ENCODE measurements around the gene GPR35. TPM values are rescaled to one million over a fixed set of nuclear protein-coding genes. Genes with fewer than 3 reads are reported as not detected.
A peak's percentile ranks its signal among the peaks of the same experiment; 100 is the strongest.

The GPR35 gene
- total RNA-seq, 1 experiment from 2014 or later: 0.22 TPM

DNA sequence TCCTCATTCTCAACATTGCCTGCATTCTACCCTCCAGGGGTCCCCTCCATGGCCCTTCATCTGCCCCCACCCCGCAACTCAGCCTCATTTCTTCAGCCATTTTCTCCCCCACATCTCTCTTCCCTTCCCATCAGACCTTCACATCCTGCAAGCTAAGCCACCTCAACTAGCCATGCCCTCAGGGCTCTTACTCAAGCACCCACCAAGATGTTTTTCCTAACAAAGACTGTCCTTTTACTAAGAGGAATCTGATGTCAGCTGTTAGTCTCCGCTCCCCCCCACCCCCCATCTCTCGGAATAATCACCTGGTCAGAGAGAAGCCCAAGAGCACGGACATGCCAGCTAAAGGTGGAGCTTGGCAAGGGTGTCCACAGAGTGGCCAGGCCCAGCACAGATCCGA is 43.5 kb upstream of the GPR35 start:
- H3K27ac Mint-ChIP-seq: no peak overlapping the region
- CTCF ChIA-PET: interaction anchor here (1.1 kb wide), 1 partner anchor 59 kb away, joined by 5 read pairs; no protein-coding TSS in a partner anchor

DNA sequence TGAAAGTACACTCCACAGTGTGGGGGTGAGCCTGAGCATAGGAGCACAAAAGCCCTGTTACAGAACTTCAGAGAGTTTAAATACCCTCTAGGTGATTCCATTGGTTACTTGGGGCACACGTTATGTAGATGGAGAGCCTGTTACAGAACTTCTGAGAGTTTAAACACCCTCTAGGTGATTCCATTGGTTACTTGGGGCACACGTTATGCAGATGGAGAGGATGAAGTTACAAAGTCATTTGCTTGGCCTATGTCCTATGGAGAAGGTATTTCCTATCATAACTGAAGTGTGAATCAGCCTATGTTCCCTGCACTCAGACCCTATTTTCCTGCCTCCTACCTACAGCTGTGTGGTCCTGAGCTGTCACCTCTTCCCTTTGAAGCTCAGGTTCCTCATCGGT is 42.5 kb upstream of the GPR35 start:
- POLR2A ChIA-PET: no interaction called here
- DNase-seq (ENCODE audit: low spot score) (no peak), ATAC-seq (no peak)
- Mint-ChIP-seq H3K27ac (no peak overlapping the region), H3K36me3 (no peaks in the 10 kb centered on the region; the same call in 1 of the 2 replicates), H3K9me3 (no peaks in the 10 kb centered on the region), H3K4me1 (peaks cover 27% of the 10 kb centered on the region), H3K4me3 (no peak overlapping the region), H3K27me3 (ENCODE audit: low read depth) (no peaks in the 10 kb centered on the region)
- CTCF ChIA-PET: no interaction called here
- no peak for TF ChIP-seq ZNF317 (CRISPR knock-in tag; IDR thresholded peaks at IDR 0.05; ENCODE audit: borderline replicate concordance, low read depth)
- TF ChIP-seq ZMAT4 (CRISPR knock-in tag; IDR thresholded peaks at IDR 0.05): no peak

More for the DNA sequence above, 43.5 kb upstream of the GPR35 start:
- Mint-ChIP-seq H3K4me1 (peaks cover 23% of the 10 kb centered on the region), H3K36me3 (no peaks in the 10 kb centered on the region; the same call in 1 of the 2 replicates), H3K9me3 (no peaks in the 10 kb centered on the region), H3K27me3 (ENCODE audit: low read depth) (no peaks in the 10 kb centered on the region), H3K4me3 (no peak overlapping the region)
- DNase-seq (ENCODE audit: low spot score): no peak
- POLR2A ChIA-PET: no interaction called here
- TF ChIP-seq, protein P1, sequence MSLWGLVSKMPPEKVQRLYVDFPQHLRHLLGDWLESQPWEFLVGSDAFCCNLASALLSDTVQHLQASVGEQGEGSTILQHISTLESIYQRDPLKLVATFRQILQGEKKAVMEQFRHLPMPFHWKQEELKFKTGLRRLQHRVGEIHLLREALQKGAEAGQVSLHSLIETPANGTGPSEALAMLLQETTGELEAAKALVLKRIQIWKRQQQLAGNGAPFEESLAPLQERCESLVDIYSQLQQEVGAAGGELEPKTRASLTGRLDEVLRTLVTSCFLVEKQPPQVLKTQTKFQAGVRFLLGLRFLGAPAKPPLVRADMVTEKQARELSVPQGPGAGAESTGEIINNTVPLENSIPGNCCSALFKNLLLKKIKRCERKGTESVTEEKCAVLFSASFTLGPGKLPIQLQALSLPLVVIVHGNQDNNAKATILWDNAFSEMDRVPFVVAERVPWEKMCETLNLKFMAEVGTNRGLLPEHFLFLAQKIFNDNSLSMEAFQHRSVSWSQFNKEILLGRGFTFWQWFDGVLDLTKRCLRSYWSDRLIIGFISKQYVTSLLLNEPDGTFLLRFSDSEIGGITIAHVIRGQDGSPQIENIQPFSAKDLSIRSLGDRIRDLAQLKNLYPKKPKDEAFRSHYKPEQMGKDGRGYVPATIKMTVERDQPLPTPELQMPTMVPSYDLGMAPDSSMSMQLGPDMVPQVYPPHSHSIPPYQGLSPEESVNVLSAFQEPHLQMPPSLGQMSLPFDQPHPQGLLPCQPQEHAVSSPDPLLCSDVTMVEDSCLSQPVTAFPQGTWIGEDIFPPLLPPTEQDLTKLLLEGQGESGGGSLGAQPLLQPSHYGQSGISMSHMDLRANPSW (CRISPR knock-in tag; conservative IDR thresholded peaks at IDR 0.05; ENCODE audit: low read depth): no peak
- TF ChIP-seq GRHL2 (CRISPR knock-in tag; IDR thresholded peaks at IDR 0.05; ENCODE audit: insufficient replicate concordance, severe bottlenecking): no peak
- ATAC-seq: no peak

- H3K4me1 Mint-ChIP-seq: peaks cover 37% of the 10 kb centered on the region
- H3K36me3 Mint-ChIP-seq: no peaks in the 10 kb centered on the region; the same call in 1 of the 2 replicates
- no peak overlapping the region for H3K4me3 Mint-ChIP-seq
- TF ChIP-seq ZNF263 (CRISPR knock-in tag; IDR thresholded peaks at IDR 0.05; ENCODE audit: low read depth): no peak
- TF ChIP-seq ZBTB21 (CRISPR knock-in tag; IDR thresholded peaks at IDR 0.05; ENCODE audit: borderline replicate concordance): no peak
- TF ChIP-seq SOX15 (CRISPR knock-in tag; IDR thresholded peaks at IDR 0.05): no peak
- TF ChIP-seq NFATC4 (CRISPR knock-in tag; IDR thresholded peaks at IDR 0.05): no peak
- TF ChIP-seq, protein P2, sequence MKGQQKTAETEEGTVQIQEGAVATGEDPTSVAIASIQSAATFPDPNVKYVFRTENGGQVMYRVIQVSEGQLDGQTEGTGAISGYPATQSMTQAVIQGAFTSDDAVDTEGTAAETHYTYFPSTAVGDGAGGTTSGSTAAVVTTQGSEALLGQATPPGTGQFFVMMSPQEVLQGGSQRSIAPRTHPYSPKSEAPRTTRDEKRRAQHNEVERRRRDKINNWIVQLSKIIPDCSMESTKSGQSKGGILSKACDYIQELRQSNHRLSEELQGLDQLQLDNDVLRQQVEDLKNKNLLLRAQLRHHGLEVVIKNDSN (CRISPR knock-in tag; IDR thresholded peaks at IDR 0.05): no peak
- TF ChIP-seq, protein P3, sequence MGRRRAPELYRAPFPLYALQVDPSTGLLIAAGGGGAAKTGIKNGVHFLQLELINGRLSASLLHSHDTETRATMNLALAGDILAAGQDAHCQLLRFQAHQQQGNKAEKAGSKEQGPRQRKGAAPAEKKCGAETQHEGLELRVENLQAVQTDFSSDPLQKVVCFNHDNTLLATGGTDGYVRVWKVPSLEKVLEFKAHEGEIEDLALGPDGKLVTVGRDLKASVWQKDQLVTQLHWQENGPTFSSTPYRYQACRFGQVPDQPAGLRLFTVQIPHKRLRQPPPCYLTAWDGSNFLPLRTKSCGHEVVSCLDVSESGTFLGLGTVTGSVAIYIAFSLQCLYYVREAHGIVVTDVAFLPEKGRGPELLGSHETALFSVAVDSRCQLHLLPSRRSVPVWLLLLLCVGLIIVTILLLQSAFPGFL (CRISPR knock-in tag; IDR thresholded peaks at IDR 0.05; ENCODE audit: borderline replicate concordance): no peak
- no peak for TF ChIP-seq GABPB1 (CRISPR knock-in tag; IDR thresholded peaks at IDR 0.05)
- no peak for TF ChIP-seq MYBL2 (CRISPR knock-in tag; IDR thresholded peaks at IDR 0.05)
- ATAC-seq (no peak), DNase-seq (ENCODE audit: low spot score) (no peak)
- ChIA-PET POLR2A (no interaction called here), CTCF (interaction anchor here (1.1 to 3.7 kb wide), 2 partner anchors 18 to 64 kb away, joined by 3 to 40 read pairs; no protein-coding TSS in a partner anchor)
- H3K27me3 Mint-ChIP-seq (ENCODE audit: low read depth): no peaks in the 10 kb centered on the region
- no peak overlapping the region for H3K27ac Mint-ChIP-seq
- no peaks in the 10 kb centered on the region for H3K9me3 Mint-ChIP-seq
These were observed 41.5 kb upstream of the GPR35 start for GRCh38 chr2:240583774-240584173.

DNA sequence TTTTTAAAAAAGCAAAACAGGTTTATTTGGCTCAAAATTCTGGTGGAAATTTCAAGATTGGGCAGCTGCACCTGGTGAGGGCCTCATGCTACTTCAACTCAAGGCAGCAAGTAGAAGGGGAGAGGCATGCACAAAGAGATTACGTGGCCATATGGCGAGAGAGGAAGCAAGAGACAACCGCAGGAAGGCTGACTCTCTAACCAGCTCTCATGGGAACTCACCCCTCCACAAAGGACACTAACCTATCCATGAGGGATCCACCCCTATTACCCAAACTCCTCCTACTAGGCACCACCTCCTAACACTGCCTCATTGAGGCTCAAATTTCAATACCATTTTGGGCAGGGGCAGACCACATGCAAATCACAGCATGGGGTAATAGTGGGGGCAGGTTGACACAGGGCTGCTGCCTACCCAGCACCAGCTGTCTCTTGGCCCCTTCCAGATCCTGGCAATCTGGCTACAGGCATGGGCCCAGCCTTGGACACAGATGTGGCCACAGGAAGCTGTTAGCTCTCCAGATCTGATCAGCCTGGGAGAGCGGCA is 40.7 kb upstream of the GPR35 start:
- POLR2A ChIA-PET: no interaction called here
- CTCF ChIA-PET: interaction anchor here (0.9 to 4.0 kb wide), 4 partner anchors 16 to 65 kb away, joined by 3 to 40 read pairs (median 10); no protein-coding TSS in a partner anchor
- H3K27ac Mint-ChIP-seq: peak overlapping the region; percentile 84
- DNase-seq (ENCODE audit: low spot score): no peak
- H3K36me3 Mint-ChIP-seq: no peaks in the 10 kb centered on the region; the same call in 1 of the 2 replicates
- ATAC-seq: peak; percentile 46
- peak overlapping the region; percentile 97 for H3K4me3 Mint-ChIP-seq
- TF ChIP-seq, protein P4, sequence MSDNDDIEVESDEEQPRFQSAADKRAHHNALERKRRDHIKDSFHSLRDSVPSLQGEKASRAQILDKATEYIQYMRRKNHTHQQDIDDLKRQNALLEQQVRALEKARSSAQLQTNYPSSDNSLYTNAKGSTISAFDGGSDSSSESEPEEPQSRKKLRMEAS (CRISPR knock-in tag; IDR thresholded peaks at IDR 0.05): no peak
- TF ChIP-seq ZNF512 (CRISPR knock-in tag; IDR thresholded peaks at IDR 0.05; ENCODE audit: borderline replicate concordance) (no peak), CREB1 (CRISPR knock-in tag; IDR thresholded peaks at IDR 0.05) (no peak), JAZF1 (CRISPR knock-in tag; IDR thresholded peaks at IDR 0.05) (no peak), NR2C2 (CRISPR knock-in tag; IDR thresholded peaks at IDR 0.05) (no peak), ZNF423 (CRISPR knock-in tag; IDR thresholded peaks at IDR 0.05) (no peak), ATF1 (CRISPR knock-in tag; IDR thresholded peaks at IDR 0.05) (no peak), MYBL2 (CRISPR knock-in tag; IDR thresholded peaks at IDR 0.05) (no peak), EMX1 (CRISPR knock-in tag; IDR thresholded peaks at IDR 0.05) (no peak), ZNF138 (CRISPR knock-in tag; conservative IDR thresholded peaks at IDR 0.05) (no peak), PRRX2 (CRISPR knock-in tag; IDR thresholded peaks at IDR 0.05) (no peak)
- H3K4me1 Mint-ChIP-seq: peaks cover 39% of the 10 kb centered on the region
- H3K27me3 Mint-ChIP-seq (ENCODE audit: low read depth): no peaks in the 10 kb centered on the region
- no peaks in the 10 kb centered on the region for H3K9me3 Mint-ChIP-seq
